NCI-H748 treated with DMSO at 0.1 percent for 48 hours (cell line): ENCODE measurements around the gene MMP8.

Experiments used
- DNase-seq: peaks from one replicate; lab custom pipeline; 2025; lab: John Stamatoyannopoulos, UW

Gene MMP8

DNA sequence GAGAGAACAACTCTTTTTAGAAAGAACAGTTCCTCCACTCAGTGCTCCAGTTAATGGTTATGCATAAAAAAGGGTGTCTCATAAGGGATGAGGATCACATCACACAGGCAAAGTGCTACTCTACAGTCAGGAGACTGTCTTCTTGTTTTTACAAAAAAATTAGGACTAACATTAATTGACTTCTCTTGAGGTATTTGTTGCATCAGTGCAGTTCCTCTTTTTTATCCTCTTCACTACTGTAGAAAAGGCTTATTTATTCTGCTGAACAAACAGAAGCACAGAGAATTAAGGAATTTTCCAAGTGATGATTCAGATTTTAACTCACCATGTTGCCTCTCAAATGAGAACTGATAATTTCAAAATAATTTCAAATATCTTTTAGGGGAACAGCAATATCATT lies 1.9 kb downstream of the MMP8 start:
- DNase-seq, result no peak

- DNase-seq, result no peak
These were observed 5.0 kb downstream of the MMP8 start for GRCh38 chr11:102719620-102720277.

DNA sequence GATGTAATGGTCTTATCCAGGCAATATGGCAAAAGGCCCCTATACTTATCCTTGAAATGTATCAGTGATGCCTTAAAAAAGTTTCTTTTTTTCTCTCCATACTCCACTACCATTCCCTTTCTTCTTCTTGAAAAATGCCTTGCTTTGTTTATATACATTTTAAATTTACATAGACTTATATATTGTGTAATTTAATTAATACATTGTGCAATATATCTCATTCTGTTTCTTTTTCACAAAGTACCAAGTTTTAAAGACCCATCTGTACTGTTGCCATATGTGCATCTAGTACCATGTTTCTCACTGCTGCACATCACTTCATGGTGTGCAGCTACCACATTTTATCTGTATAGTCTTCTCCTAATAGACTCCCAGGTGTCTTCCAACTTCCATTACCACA lies 7.5 kb downstream of the MMP8 start:
- no peak for DNase-seq

DNA sequence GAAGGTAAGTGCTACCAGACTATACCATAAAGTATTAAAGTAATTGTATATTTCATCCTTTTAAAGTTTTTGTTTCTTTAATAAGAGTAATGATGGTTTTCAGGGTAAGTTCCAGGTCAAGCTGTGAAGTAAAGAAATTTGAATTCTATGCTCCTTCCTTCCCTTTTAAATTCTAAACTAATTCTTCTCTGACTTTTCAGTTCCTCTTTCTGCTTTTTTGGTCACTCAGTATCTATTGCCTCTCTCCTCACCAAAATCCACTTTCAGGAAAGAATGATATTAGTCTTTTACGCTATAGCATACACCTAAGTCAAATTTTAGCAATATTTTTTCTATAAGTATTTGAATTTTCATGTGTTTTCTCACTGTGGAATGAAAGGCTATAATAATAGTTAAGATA lies 8.2 kb downstream of the MMP8 start:
- no peak for DNase-seq

DNA sequence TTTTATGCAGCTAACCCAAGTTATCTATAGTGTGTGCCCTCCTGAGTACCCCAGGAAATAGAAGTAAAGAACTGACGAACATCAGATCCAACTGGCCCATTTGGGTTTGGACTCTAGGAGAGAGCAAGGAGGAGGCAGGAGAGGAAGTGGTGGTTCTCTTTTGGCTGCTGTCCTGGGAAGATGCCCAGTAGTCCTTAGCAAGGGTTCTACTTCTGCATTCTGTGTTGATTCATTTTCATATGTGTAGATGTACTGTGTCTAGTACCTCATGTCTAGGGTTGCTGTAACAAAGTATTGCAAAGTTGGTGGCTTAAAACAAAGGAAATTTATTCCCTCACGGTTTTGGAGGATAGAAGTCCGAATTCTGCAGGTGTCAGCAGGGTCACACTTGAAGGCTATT lies 12.6 kb downstream of the MMP8 start:
- no peak for DNase-seq

DNA sequence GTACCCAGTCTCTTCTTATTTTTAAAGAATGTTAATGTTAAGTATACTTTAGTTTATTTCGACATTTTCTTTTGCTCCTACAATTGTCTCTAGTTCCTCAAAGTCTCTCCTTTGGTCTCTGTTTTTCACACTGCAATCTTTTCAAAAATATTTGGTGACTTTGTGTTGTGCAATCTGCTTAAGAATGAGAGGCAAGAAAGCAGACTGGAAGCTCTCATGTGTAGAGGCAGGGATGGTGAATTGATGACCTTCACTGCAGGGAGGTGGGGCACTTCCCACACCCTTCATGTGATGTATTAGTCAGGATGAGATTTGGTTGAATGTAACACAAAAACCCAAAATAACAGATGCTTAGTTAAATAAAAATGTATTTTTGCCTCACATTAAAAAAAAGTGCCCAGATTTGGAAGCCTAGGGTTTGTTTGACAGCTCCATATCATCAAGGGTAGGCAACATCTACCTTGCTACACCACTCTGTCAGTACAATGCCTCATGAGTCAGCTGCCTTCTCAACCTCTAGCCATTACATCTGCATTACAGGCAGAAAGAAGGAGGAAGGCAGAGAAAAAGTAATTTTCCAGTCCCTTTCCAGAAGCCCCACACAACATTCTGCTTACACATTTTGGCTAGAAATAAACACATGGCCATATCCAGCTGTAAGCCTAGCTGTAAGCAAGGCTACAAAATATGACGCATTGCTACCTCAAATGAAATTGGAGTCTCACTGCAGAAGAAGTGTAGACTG lies 15.4 kb downstream of the MMP8 start:
- DNase-seq, result no peak

- DNase-seq, result no peak
These were observed 16.1 kb downstream of the MMP8 start for GRCh38 chr11:102708654-102709053.

DNA sequence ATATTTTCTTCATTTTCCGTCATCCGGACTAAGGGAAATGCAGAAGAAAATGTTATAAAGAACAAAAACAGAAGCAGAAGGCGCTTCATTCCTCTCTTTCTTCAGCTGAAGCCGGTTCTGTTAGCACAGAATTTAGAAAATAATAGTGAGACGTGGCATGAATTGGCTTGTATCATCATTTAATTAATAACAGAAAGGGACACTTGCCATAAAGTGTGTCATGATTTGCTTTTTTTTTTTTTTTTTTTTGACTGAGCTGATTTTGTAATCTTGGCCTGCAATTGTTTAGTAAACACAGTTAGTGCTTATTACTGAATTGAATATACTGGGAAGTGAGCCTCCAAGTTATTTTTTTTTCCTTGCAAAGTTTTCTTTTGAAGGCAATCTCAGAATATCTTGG lies 19.1 kb downstream of the MMP8 start, which contains the start of gene MMP27:
Gene MMP27 (minus strand): TSS at position 144 of the 400 bp plus-strand sequence. CDS start 55 bp downstream, at position 89.
- no peak for DNase-seq

DNA sequence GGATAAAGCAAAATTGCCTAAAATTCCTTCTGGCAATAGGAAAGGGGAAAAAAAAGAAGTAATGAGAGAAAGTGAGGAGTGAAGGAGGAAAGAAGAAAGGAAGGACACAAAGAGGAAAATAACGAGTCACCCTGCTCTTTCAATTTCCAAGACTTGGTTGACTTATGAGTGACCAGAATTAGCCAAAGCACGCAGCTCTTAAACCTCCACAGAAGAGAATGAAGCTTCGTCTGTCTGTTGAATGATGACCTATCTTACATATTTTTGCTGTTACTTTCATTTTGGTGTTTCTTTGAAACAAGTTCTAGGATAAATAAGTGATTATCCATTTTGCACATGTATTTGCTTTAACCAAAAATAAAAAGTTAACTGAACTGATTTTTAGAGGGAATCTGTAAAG lies 19.9 kb downstream of the MMP8 start:
- DNase-seq, result no peak

DNA sequence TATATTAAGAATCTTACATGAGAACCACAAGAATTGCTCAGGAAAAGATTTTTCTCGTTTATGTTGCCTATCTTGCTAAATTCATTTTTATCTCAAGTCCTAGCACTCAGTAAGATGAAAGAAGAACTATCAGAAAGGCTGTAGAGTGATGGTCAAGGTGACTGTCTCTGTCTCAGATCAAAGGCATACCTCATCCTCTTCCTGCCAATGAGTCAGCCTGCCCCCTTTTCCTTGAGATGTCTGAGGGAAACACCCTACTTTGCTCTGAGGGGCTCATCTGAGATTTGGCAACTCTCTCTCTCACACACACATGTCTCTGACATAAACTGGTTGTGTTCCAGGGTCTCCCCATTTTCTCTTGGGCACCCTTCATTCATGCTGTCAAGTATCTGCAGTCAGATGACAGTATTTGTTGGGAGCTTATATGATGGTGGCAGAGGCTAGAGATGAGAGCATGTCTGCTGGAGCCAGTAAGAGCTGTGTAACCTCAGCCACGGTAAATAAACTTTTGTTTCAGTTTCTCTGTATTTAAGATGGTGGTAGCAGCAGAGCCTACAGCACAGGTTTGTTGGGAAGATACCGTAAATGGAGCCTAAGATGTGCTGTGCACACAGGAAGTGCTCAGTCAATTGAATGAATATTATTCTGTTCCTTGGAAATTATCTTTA lies 20.8 kb downstream of the MMP8 start:
- DNase-seq, result no peak

DNA sequence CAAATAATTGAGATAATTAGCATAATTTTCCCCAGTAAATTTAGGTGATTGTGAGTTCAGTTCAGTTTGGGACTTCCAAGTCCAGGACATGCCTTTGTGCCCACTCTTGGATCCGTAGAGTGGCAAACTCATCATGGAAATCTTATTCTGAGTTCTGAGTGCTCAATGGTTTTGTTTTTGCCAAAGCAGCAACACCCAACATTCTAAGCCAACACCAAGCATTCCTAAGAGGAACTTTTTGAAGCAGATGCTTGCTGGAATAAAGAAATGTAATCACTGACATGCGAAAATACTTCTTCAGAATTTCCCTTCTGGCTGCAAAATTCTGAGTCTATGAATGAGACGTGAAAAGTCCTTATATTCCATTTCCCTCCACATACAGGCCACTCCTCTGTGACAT lies 29.6 kb downstream of the MMP8 start:
- no peak for DNase-seq

DNA sequence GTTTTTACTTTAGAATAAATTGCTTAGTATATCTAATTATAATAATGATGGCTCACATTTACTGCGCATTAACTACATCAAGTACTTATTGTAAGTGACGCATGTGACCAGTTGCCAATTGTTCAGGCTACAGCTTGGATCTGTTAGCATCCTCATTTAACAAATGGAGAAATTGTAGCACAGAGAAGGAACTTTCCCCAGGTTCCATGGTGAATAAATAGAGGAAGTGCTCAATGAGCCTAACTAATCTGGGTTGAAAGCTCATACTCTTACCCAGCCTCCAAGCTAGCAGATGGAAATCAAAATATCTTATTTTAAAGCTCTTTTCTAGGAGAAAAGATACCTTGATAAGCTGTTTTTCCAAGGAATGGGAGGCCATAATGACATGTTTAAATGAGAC lies 39.0 kb downstream of the MMP8 start:
- DNase-seq, result no peak

GRCh38 chr11:102685338-102685737 lies 39.4 kb downstream of the MMP8 start:
- no peak for DNase-seq

DNA sequence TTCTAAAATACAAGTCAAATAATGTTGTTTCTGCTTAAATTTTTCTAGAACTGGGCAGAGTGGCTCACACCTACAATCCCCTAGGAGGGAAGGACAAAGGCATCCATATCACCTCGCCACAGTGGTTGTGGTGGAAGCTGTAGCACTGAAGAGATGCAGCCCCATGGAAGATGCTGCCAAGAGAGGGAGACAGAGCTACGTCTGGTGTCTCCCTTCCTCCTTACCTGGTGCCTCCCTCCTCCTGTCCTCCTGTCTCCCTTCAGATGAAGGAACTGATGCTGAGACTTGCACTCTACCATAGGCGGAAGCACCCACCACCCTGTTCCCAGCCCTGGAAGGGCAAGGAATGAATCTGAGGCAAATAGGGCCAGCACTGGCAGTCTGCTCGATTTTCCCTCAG lies 41.5 kb downstream of the MMP8 start:
- no peak for DNase-seq

DNA sequence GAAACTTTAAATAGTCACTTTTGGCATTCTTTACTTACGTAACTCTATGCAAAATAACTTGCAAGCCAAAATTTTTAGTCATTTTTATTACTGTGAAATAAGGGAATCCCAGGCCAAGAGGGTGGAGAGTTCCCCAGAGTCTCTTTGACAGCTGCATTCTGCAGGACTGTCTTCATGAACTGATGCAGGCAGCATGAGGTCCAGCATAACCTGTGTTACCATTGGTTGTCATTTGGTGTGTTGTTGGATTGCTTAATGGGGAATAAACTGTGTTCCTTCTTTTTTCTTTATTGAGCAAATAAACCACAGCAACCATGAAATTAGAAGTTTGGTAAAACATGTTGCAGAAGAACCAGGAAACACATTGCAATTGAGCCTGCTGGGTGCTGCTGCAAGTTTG lies 43.8 kb downstream of the MMP8 start:
- no peak for DNase-seq

GRCh38 chr11:102678022-102678421 lies 46.7 kb downstream of the MMP8 start:
- no peak for DNase-seq

DNA sequence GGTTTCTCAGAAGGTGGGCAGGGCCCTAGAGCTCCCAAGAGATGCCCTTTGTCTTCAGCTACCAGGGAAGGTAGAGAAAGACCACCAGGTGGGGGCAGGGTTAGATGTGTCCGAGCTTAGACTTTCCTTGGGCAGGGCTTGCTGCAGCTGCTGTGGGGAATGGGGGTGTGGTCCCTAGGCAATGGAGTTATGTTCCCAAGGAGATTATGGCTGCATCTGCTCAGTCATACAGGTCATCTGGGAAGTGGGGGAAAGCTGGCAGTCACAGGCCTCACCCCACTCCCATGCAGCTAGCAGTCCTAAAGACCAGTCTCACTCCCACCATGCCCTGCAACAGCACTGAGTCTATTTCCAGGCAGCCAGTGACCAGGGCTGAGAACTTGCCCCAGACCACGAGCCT lies 48.7 kb downstream of the MMP8 start:
- DNase-seq, result no peak

GRCh38 chr11:102669664-102670063 lies 55.1 kb downstream of the MMP8 start:
- no peak for DNase-seq

- DNase-seq, result peak; percentile 24
These were observed 58.3 kb downstream of the MMP8 start for GRCh38 chr11:102666331-102666957.

- no peak for DNase-seq
These were observed 60.6 kb downstream of the MMP8 start for GRCh38 chr11:102664001-102664752.

- DNase-seq, result no peak
These were observed 62.1 kb downstream of the MMP8 start for GRCh38 chr11:102662607-102663006.
